HL-60 (cell line): ENCODE results near the gene GPC1.

Experiments used
- CTCF ChIP-seq: IDR thresholded peaks from one replicate; pipeline ENCODE4 v1.5.1; 2011; ENCODE audit warnings: low read length, control low read depth, inconsistent platforms; ENCODE audit not compliant: insufficient read depth
- GABPA ChIP-seq: IDR thresholded peaks from 2 replicates; pipeline ENCODE4 v1.6.1; 2012; ENCODE audit warnings: low read depth
- POLR2AphosphoS5 ChIP-seq: IDR thresholded peaks from 2 replicates; pipeline ENCODE4 v1.6.1; 2012; ENCODE audit warnings: low read depth

- no peak for TF ChIP-seq CTCF
- TF ChIP-seq GABPA: no peak
- no peak for TF ChIP-seq POLR2AphosphoS5
Observed at GRCh38 chr2:240431271-240431660, 4.2 kb upstream of the GPC1 start.
